Neural progenitor cell (in vitro differentiated cells): ENCODE data around the gene INPP5D. TPM values are rescaled to one million over a fixed set of nuclear protein-coding genes. Genes with fewer than 3 reads are reported as not detected.

Experiments used
- DNase-seq: peaks from one replicate; pipeline ENCODE4 v3.0.0-alpha.2; 2016; ENCODE audit warnings: low spot score
- H2AFZ ChIP-seq: fragments of 200-600 bp; sonication (generic); replicated peaks from 2 replicates; pipeline ENCODE4 v1.6.1; 2016; ENCODE audit warnings: antibody characterized with exemption
- H3F3A ChIP-seq: fragments of 200-600 bp; sonication (generic); 2 replicates; pipeline ENCODE4 v1.6.1; 2016; ENCODE audit warnings: antibody characterized with exemption, low read depth
- H3K27ac ChIP-seq: fragments of 200-600 bp; sonication (generic); 2 replicates; pipeline ENCODE4 v1.5.1; 2016; ENCODE audit warnings: mild to moderate bottlenecking
- H3K27me3 ChIP-seq: fragments of 200-600 bp; sonication (generic); 2 replicates; pipeline ENCODE4 v1.6.1; 2016; ENCODE audit warnings: mild to moderate bottlenecking, moderate library complexity
- H3K36me3 ChIP-seq: fragments of 200-600 bp; sonication (generic); 2 replicates; pipeline ENCODE4 v1.5.1; 2016
- H3K4me1 ChIP-seq: fragments of 200-600 bp; sonication (generic); 2 replicates; pipeline ENCODE4 v1.6.1; 2016; ENCODE audit warnings: mixed run types
- H3K4me2 ChIP-seq: fragments of 200-600 bp; sonication (generic); 2 replicates; pipeline ENCODE4 v1.6.1; 2016
- H3K4me3 ChIP-seq: fragments of 200-600 bp; sonication (generic); 2 replicates; pipeline ENCODE4 v1.5.1; 2016
- H3K79me2 ChIP-seq: fragments of 200-600 bp; sonication (generic); 2 replicates; pipeline ENCODE4 v1.6.1; 2016; ENCODE audit warnings: low read depth
- H3K9ac ChIP-seq: fragments of 200-600 bp; sonication (generic); 2 replicates; pipeline ENCODE4 v1.6.1; 2016
- H3K9me3 ChIP-seq: fragments of 200-600 bp; sonication (generic); 2 replicates; pipeline ENCODE4 v1.5.1; 2016; ENCODE audit warnings: low read depth
- H4K20me1 ChIP-seq: fragments of 200-600 bp; sonication (generic); 2 replicates; pipeline ENCODE4 v1.6.1; 2016; ENCODE audit warnings: low read depth
- H3K27ac Mint-ChIP-seq: 3 replicates; pipeline ENCODE4 v1.8.0; 2021; ENCODE audit warnings: mixed read lengths
- H3K27me3 Mint-ChIP-seq: 2 replicates; pipeline ENCODE4 v1.8.0; 2022; ENCODE audit warnings: low read depth, mild to moderate bottlenecking, inconsistent platforms, moderate library complexity, mixed read lengths; ENCODE audit not compliant: insufficient read depth
- H3K36me3 Mint-ChIP-seq: 3 replicates; pipeline ENCODE4 v1.8.0; 2021; ENCODE audit warnings: mixed read lengths
- H3K4me1 Mint-ChIP-seq: 3 replicates; pipeline ENCODE4 v1.8.0; 2021; ENCODE audit warnings: mixed read lengths
- H3K4me3 Mint-ChIP-seq: 3 replicates; pipeline ENCODE4 v1.8.0; 2021; ENCODE audit warnings: mild to moderate bottlenecking, moderate library complexity, mixed read lengths
- H3K9me3 Mint-ChIP-seq: 3 replicates; pipeline ENCODE4 v1.8.0; 2020; ENCODE audit warnings: mixed read lengths
- CTCF ChIP-seq: fragments of 200-600 bp; sonication (generic); IDR thresholded peaks from 2 replicates; pipeline ENCODE4 v1.5.1; 2017; ENCODE audit warnings: antibody characterized with exemption, mild to moderate bottlenecking
- EZH2 ChIP-seq: fragments of 200-600 bp; sonication (generic); IDR thresholded peaks from 2 replicates; pipeline ENCODE4 v1.6.1; 2017; ENCODE audit warnings: antibody characterized with exemption, mild to moderate bottlenecking, moderate library complexity
- EZH2phosphoT487 ChIP-seq: fragments of 200-600 bp; sonication (generic); IDR thresholded peaks from 2 replicates; pipeline ENCODE4 v1.6.1; 2017; ENCODE audit warnings: antibody characterized with exemption
- small RNA-seq: library from RNA; depleted of rRNA; stranded (forward); fragments of <200 nt; gene quantifications from one replicate; pipeline ENCODE3, GENCODE V24; 2015
- total RNA-seq: library from RNA; depleted of rRNA; stranded (reverse); fragments of >200 nt; gene quantifications from 2 replicates; pipeline ENCODE4 v1.2.3, GENCODE V29; 2015; ENCODE audit warnings: low replicate concordance

The INPP5D gene
- total RNA-seq, 1 donor from 2014 or later, result 4.2 TPM

GRCh38 chr2:233256048-233256447, 195.9 kb downstream of the INPP5D start:
- H2AFZ ChIP-seq, result no peak overlapping the region
- H3K36me3 ChIP-seq, result no peaks in the 10 kb centered on the region
- Mint-ChIP-seq H3K27ac (no peak overlapping the region), H3K4me1 (peaks cover 10% of the 10 kb centered on the region), H3K4me3 (no peak overlapping the region), H3K9me3 (no peaks in the 10 kb centered on the region), H3K27me3 (no peaks in the 10 kb centered on the region), H3K36me3 (peaks cover 12% of the 10 kb centered on the region)
- H3K79me2 ChIP-seq, result peaks cover 43% of the 10 kb centered on the region
- H3K4me1 ChIP-seq, result peaks cover 5% of the 10 kb centered on the region
- H3K4me2 ChIP-seq, result no peak overlapping the region
- peaks cover 1% of the 10 kb centered on the region for H3K9me3 ChIP-seq
- peaks cover 4% of the 10 kb centered on the region for H3F3A ChIP-seq
- no peak overlapping the region for H3K27ac ChIP-seq
- no peak overlapping the region for H3K9ac ChIP-seq
- no peak overlapping the region for H3K4me3 ChIP-seq
- peaks cover 14% of the 10 kb centered on the region for H4K20me1 ChIP-seq
- H3K27me3 ChIP-seq, result no peaks in the 10 kb centered on the region
- no peak for DNase-seq
- no peak for TF ChIP-seq EZH2
- no peak for TF ChIP-seq CTCF
- TF ChIP-seq EZH2phosphoT487, result no peak

Small RNAs within 50 kb of the gene (small RNA-seq; reads per million reads assigned to genes)
- gene RN7SL32P, result not detected

Other genes with a start within 250 kb of the INPP5D start
- gene SNORC, start 190.1 kb upstream of the INPP5D start, total RNA-seq, result 2.6 TPM in 1 of 2 replicates, not detected in the other
- 3.2 and 4.3 TPM in 2 replicates for gene NGEF, start 47.1 kb upstream of the INPP5D start, total RNA-seq
- gene NEU2, start 27.7 kb upstream of the INPP5D start, total RNA-seq, result not detected in 2 replicates
- 25.3 and 29.9 TPM in 2 replicates for gene ATG16L1, start 191.3 kb downstream of the INPP5D start, total RNA-seq
- gene SAG, start 247.5 kb downstream of the INPP5D start, total RNA-seq, result 0.03 TPM in 1 of 2 replicates, not detected in the other